GM21529 (cell line): ENCODE data around the gene ACMSD.
"Not testable (repeated sequence)": the region's sequence is repeated elsewhere in the genome, so short reads cannot be mapped to it uniquely, and the experiment has no call there.

Experiments
- ATAC-seq: cut with Tn5 transposase; IDR thresholded peaks from one replicate; pipeline ENCODE4 v1.9.1; 2021; ENCODE audit not compliant: unreplicated experiment

ACMSD gene

GRCh38 chr2:134846213-134846612, 7.8 kb downstream of the ACMSD start:
- no peak for ATAC-seq

GRCh38 chr2:134847582-134847981, 9.2 kb downstream of the ACMSD start:
- ATAC-seq = not testable (repeated sequence)

GRCh38 chr2:134852518-134852917, 14.1 kb downstream of the ACMSD start:
- ATAC-seq = no peak

GRCh38 chr2:134855709-134856108, 17.3 kb downstream of the ACMSD start:
- ATAC-seq = no peak

GRCh38 chr2:134858245-134858644, 19.8 kb downstream of the ACMSD start:
- ATAC-seq = no peak

GRCh38 chr2:134861173-134861572, 22.8 kb downstream of the ACMSD start:
- no peak for ATAC-seq

- ATAC-seq = no peak
Observed at GRCh38 chr2:134862069-134862468, 23.7 kb downstream of the ACMSD start.

GRCh38 chr2:134862674-134863073, 24.3 kb downstream of the ACMSD start:
- ATAC-seq = no peak

GRCh38 chr2:134863446-134863845, 25.0 kb downstream of the ACMSD start:
- ATAC-seq = no peak

GRCh38 chr2:134865067-134865787, 26.8 kb downstream of the ACMSD start:
- ATAC-seq = no peak

GRCh38 chr2:134866498-134867099, 28.2 kb downstream of the ACMSD start:
- no peak for ATAC-seq

GRCh38 chr2:134869946-134870736, 31.7 kb downstream of the ACMSD start:
- no peak for ATAC-seq

GRCh38 chr2:134873152-134873551, 34.7 kb downstream of the ACMSD start:
- ATAC-seq = no peak

GRCh38 chr2:134875309-134875708, 36.9 kb downstream of the ACMSD start:
- no peak for ATAC-seq

- ATAC-seq = no peak
Observed at GRCh38 chr2:134882773-134883172, 44.4 kb downstream of the ACMSD start.

GRCh38 chr2:134883552-134884293, 45.3 kb downstream of the ACMSD start:
- no peak for ATAC-seq

- ATAC-seq = no peak
Observed at GRCh38 chr2:134884435-134884834, 46.0 kb downstream of the ACMSD start.

- no peak for ATAC-seq
Observed at GRCh38 chr2:134892282-134893035, 54.0 kb downstream of the ACMSD start.

GRCh38 chr2:134897932-134898331, 59.5 kb downstream of the ACMSD start:
- ATAC-seq = no peak

- no peak for ATAC-seq
Observed at GRCh38 chr2:134899204-134899603, 60.8 kb downstream of the ACMSD start.

- no peak for ATAC-seq
Observed at GRCh38 chr2:134900151-134900550, 61.7 kb downstream of the ACMSD start.
